ENCODE data around the gene LCE7A. TPM values are rescaled to one million over a fixed set of nuclear protein-coding genes. Genes with fewer than 3 reads are reported as not detected.

The LCE7A gene
- total RNA-seq, 1 experiment from 2014 or later, result not detected

DNA sequence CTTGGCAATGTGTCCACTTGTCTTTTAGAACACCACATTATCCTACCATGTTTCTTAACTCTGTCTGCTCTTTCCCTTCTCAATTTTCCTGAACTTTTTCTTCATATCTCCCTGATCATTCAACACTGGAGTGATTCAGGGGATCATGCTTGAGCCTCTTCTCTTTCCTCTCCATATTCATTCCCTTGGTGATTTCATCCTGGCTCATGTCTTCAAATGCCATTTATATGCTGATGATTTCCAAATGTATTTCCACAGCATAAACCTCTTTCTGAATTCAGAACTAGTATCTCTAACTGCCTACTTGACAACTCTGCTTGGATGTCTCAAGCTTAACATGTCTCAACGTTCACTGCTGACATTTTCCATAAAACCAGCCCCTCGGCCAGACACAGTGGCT lies 40.1 kb downstream of the LCE7A start:
- no peak overlapping the region for H3K27ac Mint-ChIP-seq
- H2BK20ac ChIP-seq (ENCODE audit: low read depth, low read length, poor library complexity, severe bottlenecking), result no peak overlapping the region
- H2BK15ac ChIP-seq (ENCODE audit: low read depth, low read length), result no peak overlapping the region
- H3K9ac ChIP-seq (ENCODE audit: extremely low read depth, insufficient read length, low read length), result no peak overlapping the region
- H2BK120ac ChIP-seq (ENCODE audit: low read depth, low read length, poor library complexity, severe bottlenecking), result no peak overlapping the region
- H3K4me2 ChIP-seq (ENCODE audit: insufficient read depth, insufficient read length, low read length), result no peak overlapping the region
- no peak overlapping the region for H3K56ac ChIP-seq (ENCODE audit: insufficient read length, low read depth, low read length)
- no peak overlapping the region for H3K27ac ChIP-seq (ENCODE audit: insufficient read length, low read depth, low read length)
- peaks cover 0 to 23% (median 0%) of the 10 kb centered on the region in 3 experiments; a peak in 4 of 7 replicates for H3K36me3 Mint-ChIP-seq (ENCODE audit: insufficient read depth in 1 of 3, low read depth in 3 of 3)
- no peak overlapping the region for H3K4ac ChIP-seq (ENCODE audit: low read depth, low read length)
- H4K8ac ChIP-seq (replicated peaks; ENCODE audit: insufficient read length, low read depth, low read length), result no peak overlapping the region
- no peaks in the 10 kb centered on the region for H3K79me2 ChIP-seq (ENCODE audit: insufficient read depth, low read length)
- no peaks in the 10 kb centered on the region for H3K27me3 ChIP-seq (ENCODE audit: insufficient read depth, low read length)
- no peak overlapping the region for H3K14ac ChIP-seq (ENCODE audit: insufficient read depth, low read length)
- no peak overlapping the region for H2AK5ac ChIP-seq (ENCODE audit: insufficient read length, low read length)
- no peak overlapping the region for H3K4me3 Mint-ChIP-seq
- no peak overlapping the region for H3T11ph ChIP-seq (ENCODE audit: low read length)
- no peak overlapping the region for H2AFZ ChIP-seq (ENCODE audit: low read length)
- peaks cover 7% of the 10 kb centered on the region; the same call in 1 of the 2 replicates for H3K27me3 Mint-ChIP-seq (ENCODE audit: low read depth)
- no peaks in the 10 kb centered on the region for H3K4me1 Mint-ChIP-seq
- no peaks in the 10 kb centered on the region for H3K23me2 ChIP-seq (ENCODE audit: insufficient read length, low read depth, low read length, poor library complexity, severe bottlenecking)
- H4K5ac ChIP-seq (ENCODE audit: insufficient read length, low read depth, low read length), result no peak overlapping the region
- WGBS (ENCODE audit: extremely low coverage, insufficient read length, low lambda C conversion rate), result no CpG with 5 or more reads among the region's 2 CpGs
- peaks cover 67 to 86% of the 10 kb centered on the region in 2 experiments for H3K9me3 Mint-ChIP-seq
- no peaks in the 10 kb centered on the region for H4K20me1 ChIP-seq (ENCODE audit: control insufficient read depth, insufficient read depth, insufficient read length)
- TF ChIP-seq, protein P1, sequence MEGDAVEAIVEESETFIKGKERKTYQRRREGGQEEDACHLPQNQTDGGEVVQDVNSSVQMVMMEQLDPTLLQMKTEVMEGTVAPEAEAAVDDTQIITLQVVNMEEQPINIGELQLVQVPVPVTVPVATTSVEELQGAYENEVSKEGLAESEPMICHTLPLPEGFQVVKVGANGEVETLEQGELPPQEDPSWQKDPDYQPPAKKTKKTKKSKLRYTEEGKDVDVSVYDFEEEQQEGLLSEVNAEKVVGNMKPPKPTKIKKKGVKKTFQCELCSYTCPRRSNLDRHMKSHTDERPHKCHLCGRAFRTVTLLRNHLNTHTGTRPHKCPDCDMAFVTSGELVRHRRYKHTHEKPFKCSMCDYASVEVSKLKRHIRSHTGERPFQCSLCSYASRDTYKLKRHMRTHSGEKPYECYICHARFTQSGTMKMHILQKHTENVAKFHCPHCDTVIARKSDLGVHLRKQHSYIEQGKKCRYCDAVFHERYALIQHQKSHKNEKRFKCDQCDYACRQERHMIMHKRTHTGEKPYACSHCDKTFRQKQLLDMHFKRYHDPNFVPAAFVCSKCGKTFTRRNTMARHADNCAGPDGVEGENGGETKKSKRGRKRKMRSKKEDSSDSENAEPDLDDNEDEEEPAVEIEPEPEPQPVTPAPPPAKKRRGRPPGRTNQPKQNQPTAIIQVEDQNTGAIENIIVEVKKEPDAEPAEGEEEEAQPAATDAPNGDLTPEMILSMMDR (conservative IDR thresholded peaks at IDR 0.05), result no peak
- no peaks in the 10 kb centered on the region for H3K9me3 ChIP-seq (ENCODE audit: control insufficient read depth, low read depth, low read length)
- DNase-seq, result no peak
- no peak overlapping the region for H2BK12ac ChIP-seq (ENCODE audit: insufficient read length, low read depth, low read length)
- H3K4me1 ChIP-seq (ENCODE audit: insufficient read depth, low read length), result no peaks in the 10 kb centered on the region; the same call in 1 of the 2 replicates
- no peak overlapping the region for H3K23ac ChIP-seq (ENCODE audit: insufficient read length, low read depth, low read length)
- no peak overlapping the region for H4K91ac ChIP-seq (ENCODE audit: insufficient read length, low read depth, low read length)
- H2BK5ac ChIP-seq (ENCODE audit: insufficient read length, low read length), result no peak overlapping the region
- no peak overlapping the region for H3K18ac ChIP-seq (ENCODE audit: insufficient read length, low read depth, low read length)
- H3K79me1 ChIP-seq (ENCODE audit: insufficient read depth, low read depth, low read length, poor library complexity, severe bottlenecking), result no peaks in the 10 kb centered on the region

All from H9 (cell line).